GM12878 (cell line): Measurements from ENCODE around the gene GIMAP8. TPM values are rescaled to one million over a fixed set of nuclear protein-coding genes. Genes with fewer than 3 reads are reported as not detected.

Experiments
- ATAC-seq: fragments of 200-7000 bp; cut with Tn5 transposase; 3 replicates; pipeline ENCODE4 v1.9.1; 2020; ENCODE audit warnings: mild to moderate bottlenecking, moderate library complexity
- BruUV-seq: library from RNA; stranded (reverse); fragments of 400-500 nt; replicated peaks from 2 replicates; lab custom pipeline; 2021; lab: Mats Ljungman, UMichigan
- CTCF ChIA-PET: fragments of 300-600 bp; sonication (Branson Sonifier 250); formaldehyde crosslinking; extraction: SDS; loops from one replicate; lab custom pipeline; 2021; ENCODE audit warnings: inconsistent platforms; lab: Yijun Ruan, JAX
- POLR2A ChIA-PET: fragments of 350-600 bp; formaldehyde crosslinking; extraction: SDS; loops from one replicate; lab custom pipeline; 2021; ENCODE audit warnings: inconsistent platforms; lab: Charles Lee
- RAD21 ChIA-PET: fragments of 300-600 bp; sonication (Branson Sonifier 250); formaldehyde crosslinking; loops from one replicate; lab custom pipeline; 2023; ENCODE audit warnings: antibody characterized with exemption; ENCODE audit not compliant: unreplicated experiment; lab: Charles Lee
- SMC1A ChIA-PET: fragments of 300-600 bp; sonication (Branson Sonifier 250); formaldehyde crosslinking; loops from one replicate; lab custom pipeline; 2023; ENCODE audit not compliant: unreplicated experiment, uncharacterized antibody; lab: Charles Lee
- DNase-seq: peaks from one replicate; pipeline ENCODE4 v3.0.0-alpha.2; 2011; ENCODE audit warnings: low read depth, low spot score
- FAIRE-seq: peaks from 3 replicates; lab custom pipeline; 2011; peaks lifted over from hg19 to GRCh38; lab: Jason Lieb, UNC
- H2AFZ ChIP-seq: 2 replicates; pipeline ENCODE4 v1.6.0; 2011; ENCODE audit warnings: low read depth, low read length, control low read depth; ENCODE audit not compliant: control insufficient read depth
- H3K27ac ChIP-seq: 2 replicates; pipeline ENCODE4 v1.5.1; 2011; ENCODE audit warnings: control low read depth; ENCODE audit not compliant: control insufficient read depth, insufficient read depth
- H3K27me3 ChIP-seq, 2 experiments: replicated peaks in 1 of 2; 2 replicates each; pipeline versions ENCODE4 v1.6.0 to v1.6.1; 2011; ENCODE audit warnings: low read length in 1 of 2; ENCODE audit not compliant: control insufficient read depth in 2 of 2, insufficient read depth in 2 of 2
- H3K36me3 ChIP-seq, 2 experiments: 2 replicates each; pipeline ENCODE4 v1.5.1; 2011; ENCODE audit warnings: low read length in 1 of 2; ENCODE audit not compliant: control insufficient read depth in 2 of 2, insufficient read depth in 2 of 2
- H3K4me1 ChIP-seq: 2 replicates; pipeline ENCODE4 v1.6.1; 2011; ENCODE audit warnings: mild to moderate bottlenecking, low read length, moderate library complexity, mixed read lengths; ENCODE audit not compliant: control insufficient read depth, insufficient read depth
- H3K4me2 ChIP-seq: 2 replicates; pipeline ENCODE4 v1.6.0; 2011; ENCODE audit warnings: control low read depth; ENCODE audit not compliant: control insufficient read depth, insufficient read depth
- H3K4me3 ChIP-seq: fragments of 200-600 bp; sonication (generic); 2 replicates; pipeline ENCODE4 v1.5.1; 2016
- H3K79me2 ChIP-seq: 2 replicates; pipeline ENCODE4 v1.6.0; 2011; ENCODE audit warnings: low read length; ENCODE audit not compliant: control insufficient read depth, insufficient read depth
- H3K9ac ChIP-seq: 2 replicates; pipeline ENCODE4 v1.8.0; 2011; ENCODE audit warnings: low read length, control low read depth, mixed read lengths; ENCODE audit not compliant: control insufficient read depth, insufficient read depth
- H3K9me3 ChIP-seq: replicated peaks from 3 replicates; pipeline ENCODE4 v1.5.1; 2011; ENCODE audit warnings: mild to moderate bottlenecking, low read length; ENCODE audit not compliant: control insufficient read depth, insufficient read depth
- H4K20me1 ChIP-seq: 2 replicates; pipeline ENCODE4 v1.6.0; 2011; ENCODE audit not compliant: control insufficient read depth, insufficient read depth
- ATF2 ChIP-seq: IDR thresholded peaks from 2 replicates; pipeline ENCODE4 v1.6.1; 2012; ENCODE audit warnings: low read length, inconsistent platforms
- BCL11A ChIP-seq: IDR thresholded peaks from 2 replicates; pipeline ENCODE4 v1.6.1; 2011; ENCODE audit warnings: low read depth, low read length
- BHLHE40 ChIP-seq, 2 experiments: fragments of 450-650 bp in 1 of 2; IDR thresholded peaks; 2 replicates each; pipeline ENCODE4 v1.6.1; 2011 to 2017; ENCODE audit warnings: low read depth in 2 of 2, borderline replicate concordance in 1 of 2, improper control_type of control experiment in 1 of 2, low read length in 1 of 2, mild to moderate bottlenecking in 1 of 2
- CBFB ChIP-seq: IDR thresholded peaks from 2 replicates; pipeline ENCODE4 v1.6.1; 2016; ENCODE audit warnings: antibody characterized with exemption, low read depth
- FOS ChIP-seq: IDR thresholded peaks from 3 replicates; pipeline ENCODE4 v1.6.1; 2011; ENCODE audit warnings: borderline replicate concordance; ENCODE audit not compliant: insufficient read length; ENCODE audit errors: extremely low read depth
- FOXM1 ChIP-seq: IDR thresholded peaks from 2 replicates; pipeline ENCODE4 v1.6.1; 2012; ENCODE audit warnings: low read depth, mild to moderate bottlenecking, inconsistent platforms, low read length, moderate library complexity
- GABPA ChIP-seq: IDR thresholded peaks from 2 replicates; pipeline ENCODE4 v1.6.1; 2014; ENCODE audit warnings: antibody characterized with exemption, low read depth, mild to moderate bottlenecking, inconsistent platforms
- IKZF1 ChIP-seq: fragments of 450-650 bp; conservative IDR thresholded peaks from 2 replicates; pipeline ENCODE4 v1.6.1; 2017; ENCODE audit warnings: antibody characterized with exemption, mild to moderate bottlenecking
- IKZF2 ChIP-seq, 2 experiments: fragments of 450-650 bp; IDR thresholded peaks; 2 replicates each; pipeline ENCODE4 v1.6.1; 2017; ENCODE audit warnings: mild to moderate bottlenecking in 2 of 2, moderate library complexity in 2 of 2
- IRF4 ChIP-seq: IDR thresholded peaks from 2 replicates; pipeline ENCODE4 v1.6.1; 2011; ENCODE audit warnings: low read depth, low read length
- JUNB ChIP-seq: IDR thresholded peaks from 2 replicates; pipeline ENCODE4 v1.6.1; 2016; ENCODE audit warnings: antibody characterized with exemption, mild to moderate bottlenecking
- MEF2A ChIP-seq: IDR thresholded peaks from 2 replicates; pipeline ENCODE4 v1.6.1; 2011; ENCODE audit warnings: low read depth, mild to moderate bottlenecking, low read length, moderate library complexity; ENCODE audit not compliant: insufficient read depth
- NFIC ChIP-seq: IDR thresholded peaks from 2 replicates; pipeline ENCODE4 v1.6.1; 2012; ENCODE audit warnings: low read depth, mild to moderate bottlenecking, inconsistent platforms, low read length, moderate library complexity
- RUNX3 ChIP-seq: IDR thresholded peaks from 2 replicates; pipeline ENCODE4 v1.6.1; 2012; ENCODE audit warnings: low read length, inconsistent platforms
- SMAD5 ChIP-seq: IDR thresholded peaks from 2 replicates; pipeline ENCODE4 v1.6.1; 2016; ENCODE audit warnings: antibody characterized with exemption, low read depth
- TBL1XR1 ChIP-seq: IDR thresholded peaks from 2 replicates; pipeline ENCODE4 v1.6.1; 2012; ENCODE audit warnings: low read depth, low read length, improper control_type of control experiment
- ZNF622 ChIP-seq: fragments of 450-650 bp; IDR thresholded peaks from 2 replicates; pipeline ENCODE4 v1.6.1; 2017; ENCODE audit warnings: mild to moderate bottlenecking, inconsistent platforms
- WGBS: methylation state at CpG from one replicate; pipeline ENCODE4 v1.1.6; 2016; ENCODE audit warnings: low lambda C conversion rate; ENCODE audit not compliant: insufficient replicate concordance, insufficient coverage; ENCODE audit errors: missing lambda C conversion rate; 5-methylcytosine and 5-hydroxymethylcytosine counted together
- in situ Hi-C: fragments of 300-500 bp; cut with MboI; formaldehyde crosslinking; loops from 9 replicates; pipeline ENCODE4 v1.14.3; 2018; ENCODE audit warnings: mixed read lengths
- intact Hi-C: fragments of 100-400 bp; cut with micrococcal nuclease; formaldehyde crosslinking; loops from one replicate; pipeline ENCODE4 v1.14.2; 2022; ENCODE audit not compliant: unreplicated experiment
- polyA plus RNA-seq, 11 experiments: library from polyadenylated mRNA; depleted of rRNA in 4 of 11; unstranded in 6 of 11; stranded (reverse) in 5 of 11; fragments of >200 nt; fragmentation: Nextera tagmentation in 4 of 11; fragmentation: Illumina TruSeq in 1 of 11; extraction: Ambion mirVana in 4 of 11; extraction: Trizol in 1 of 11; gene quantifications; 1 replicate in 1 of 11; 2 replicates in 10 of 11; pipeline versions ENCODE4 v1.2.1 to v1.2.3, GENCODE V29; 2011 to 2016; ENCODE audit warnings: inconsistent platforms in 2 of 11, missing spikeins in 2 of 11, low read depth in 1 of 11
- total RNA-seq, 4 experiments: library from RNA; depleted of rRNA in 3 of 4; stranded (reverse); fragments of >200 nt in 3 of 4; fragmentation: Illumina TruSeq in 1 of 4; extraction: Trizol in 1 of 4; gene quantifications; 2 replicates each; pipeline versions ENCODE4 v1.2.1 to v1.2.3, GENCODE V29; 2013 to 2021

Gene GIMAP8
- total and polyA plus RNA-seq, 10 of the 15 experiments (the other 5 are each of a cell fraction or from before 2014, with no cell fraction given) = 0.66 to 9.7 (median 4.7) TPM

- Histone ChIP-seq H3K9me3 (peaks cover 24% of the 10 kb centered on the region), H3K27me3 (no peaks in the 10 kb centered on the region), H3K9ac (no peak overlapping the region), H3K79me2 (peaks cover 68% of the 10 kb centered on the region), H3K4me1 (peaks cover 13% of the 10 kb centered on the region), H3K27ac (no peak overlapping the region), H3K4me2 (peak overlapping the region; percentile 38; the same call in 1 of the 2 replicates), H4K20me1 (no peaks in the 10 kb centered on the region), H2AFZ (no peak overlapping the region), H3K4me3 (peak overlapping the region; percentile 6; the same call in 1 of the 2 replicates), H3K36me3 (peaks cover 14 to 27% of the 10 kb centered on the region in 2 experiments; a peak in 3 of 4 replicates)
- POLR2A ChIA-PET = interaction anchor here (0.6 kb wide), 1 partner anchor 568 kb away, joined by 6 read pairs; no protein-coding TSS in a partner anchor
- DNase-seq (no peak), FAIRE-seq (peak; percentile 47), ATAC-seq (no peak)
- WGBS = 24% methylated on average over 2 of the region's 2 CpGs
- CTCF ChIA-PET = interaction anchor here (1.0 to 1.2 kb wide), 2 partner anchors 9 to 316 kb away, joined by 3 to 4 read pairs; no protein-coding TSS in a partner anchor
- in situ Hi-C loops (no loop called here), intact Hi-C loops (loop anchor here (10.0 kb wide), 1 partner anchor 435 kb away; no protein-coding TSS in a partner anchor)
- SMC1A ChIA-PET = interaction anchor here (0.8 to 1.7 kb wide), 3 partner anchors 10 to 316 kb away, joined by 3 to 6 read pairs (median 3); partner anchors contain the start of gene GIMAP8
- RAD21 ChIA-PET = interaction anchor here (1.1 kb wide), 1 partner anchor 10 kb away, joined by 4 read pairs; the partner anchor contains the start of gene GIMAP8
- BruUV-seq = no TSS peak
- TF ChIP-seq SMAD5 (no peak), GABPA (no peak), BHLHE40 (IDR thresholded peaks at IDR 0.05; ENCODE audit: borderline replicate concordance in 1 of 2, low read depth in 2 of 2, low read length in 1 of 2) (peak in 1 of 2 experiments; percentile 24; a peak in 1 of 4 replicates), NFIC (peak; percentile 41; the same call in 1 of the 2 replicates), JUNB (peak; percentile 78), CBFB (no peak), IKZF2 (IDR thresholded peaks at IDR 0.05) (peak; percentile 40 to 59), RUNX3 (peak; percentile 65), IKZF1 (peak; percentile 17; the same call in 1 of the 2 replicates), MEF2A (0 out of 2 replicates have a peak, but pooled peaks have one; percentile 20), ZNF622 (no peak), TBL1XR1 (no peak), ATF2 (peak; percentile 32; the same call in 1 of the 2 replicates), BCL11A (0 out of 2 replicates have a peak, but pooled peaks have one; percentile 20), IRF4 (0 out of 2 replicates have a peak, but pooled peaks have one; percentile 21), FOXM1 (peak; percentile 23; the same call in 1 of the 2 replicates), FOS (no peak)
Measured at GRCh38 chr7:150439967-150440366, 10.5 kb upstream of the GIMAP8 start.
